BE2C (cell line): ENCODE results near the gene FRY.

Source experiments
- DNase-seq: peaks from one replicate; pipeline ENCODE4 v3.0.0-alpha.2; 2020
- H3K27me3 ChIP-seq: fragments of 250-450 bp; sonication (Bioruptor Pico); 2 replicates; pipeline ENCODE4 v1.5.1; 2020; ENCODE audit warnings: mild to moderate bottlenecking
- H3K36me3 ChIP-seq: fragments of 250-450 bp; sonication (Bioruptor Pico); 2 replicates; pipeline ENCODE4 v1.5.1; 2020; ENCODE audit warnings: mild to moderate bottlenecking
- H3K4me1 ChIP-seq: fragments of 250-450 bp; sonication (Bioruptor Pico); 2 replicates; pipeline ENCODE4 v1.5.1; 2020
- H3K4me3 ChIP-seq: 2 replicates; pipeline ENCODE4 v1.5.1; 2011; ENCODE audit warnings: low read depth, low read length
- H3K9me3 ChIP-seq: fragments of 250-450 bp; sonication (Bioruptor Pico); 2 replicates; pipeline ENCODE4 v1.5.1; 2020
- CTCF ChIP-seq: IDR thresholded peaks from 2 replicates; pipeline ENCODE4 v1.5.1; 2012; ENCODE audit warnings: mild to moderate bottlenecking, low read depth, low read length

The FRY gene

DNA sequence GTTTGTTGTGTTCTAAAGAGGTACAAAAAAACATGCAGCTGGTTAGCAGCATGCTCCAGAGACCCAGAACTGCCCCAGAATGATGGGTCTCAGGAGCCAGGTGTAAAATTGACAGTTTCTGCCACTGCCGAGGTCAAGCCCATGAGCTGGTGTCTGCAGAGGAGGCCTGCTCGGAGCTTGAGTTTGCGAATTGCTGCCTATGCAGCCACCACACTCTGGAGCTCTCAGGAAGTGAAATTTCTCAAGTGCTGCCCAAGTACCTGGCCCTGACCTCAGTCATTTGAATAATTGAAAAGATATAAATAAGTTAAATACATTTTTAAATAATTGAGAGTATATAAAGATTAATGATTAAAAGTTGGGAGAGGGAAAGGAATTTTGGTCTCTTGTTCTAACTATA, 217.2 kb downstream of the FRY start:
- H3K9me3 ChIP-seq, result no peaks in the 10 kb centered on the region
- no peaks in the 10 kb centered on the region for H3K4me1 ChIP-seq
- TF ChIP-seq CTCF, result no peak
- H3K4me3 ChIP-seq, result no peak overlapping the region
- DNase-seq, result no peak
- H3K27me3 ChIP-seq, result no peaks in the 10 kb centered on the region
- H3K36me3 ChIP-seq, result peaks cover 18% of the 10 kb centered on the region

- H3K9me3 ChIP-seq, result no peaks in the 10 kb centered on the region
- H3K36me3 ChIP-seq, result peaks cover 21% of the 10 kb centered on the region
- no peaks in the 10 kb centered on the region for H3K4me1 ChIP-seq
- DNase-seq, result no peak
- TF ChIP-seq CTCF, result no peak
- H3K27me3 ChIP-seq, result no peaks in the 10 kb centered on the region
- H3K4me3 ChIP-seq, result no peak overlapping the region
Measured at GRCh38 chr13:32252812-32253438, 221.4 kb downstream of the FRY start.

DNA sequence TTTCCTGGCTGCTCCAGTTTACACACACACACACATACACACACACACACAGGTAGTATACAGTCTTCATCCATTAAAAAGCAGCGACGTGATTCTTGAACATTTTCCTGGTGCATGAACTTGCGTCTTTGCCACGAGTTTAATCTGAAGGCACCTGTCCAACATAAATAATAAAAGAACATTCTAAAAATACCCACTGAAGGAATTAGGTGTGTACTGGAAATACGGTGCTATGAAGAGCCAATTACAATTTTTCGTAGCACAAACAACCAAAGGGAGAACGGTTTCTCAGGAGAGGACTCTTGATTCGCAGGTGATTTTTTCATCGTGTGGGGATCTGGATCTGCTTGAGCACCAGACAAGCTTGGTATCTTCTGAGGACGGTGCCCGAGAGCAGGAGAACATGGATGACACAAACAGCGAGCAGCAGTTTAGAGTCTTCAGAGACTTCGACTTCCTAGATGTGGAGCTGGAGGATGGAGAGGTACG, 222.4 kb downstream of the FRY start:
- no peak for DNase-seq
- Histone ChIP-seq H3K4me1 (no peaks in the 10 kb centered on the region), H3K36me3 (peaks cover 21% of the 10 kb centered on the region), H3K9me3 (no peaks in the 10 kb centered on the region), H3K4me3 (no peak overlapping the region), H3K27me3 (no peaks in the 10 kb centered on the region)
- no peak for TF ChIP-seq CTCF

GRCh38 chr13:32254416-32254815, 222.8 kb downstream of the FRY start:
- Histone ChIP-seq H3K9me3 (no peaks in the 10 kb centered on the region), H3K36me3 (peaks cover 18% of the 10 kb centered on the region), H3K4me3 (no peak overlapping the region), H3K27me3 (no peaks in the 10 kb centered on the region), H3K4me1 (no peaks in the 10 kb centered on the region)
- no peak for TF ChIP-seq CTCF
- no peak for DNase-seq

DNA sequence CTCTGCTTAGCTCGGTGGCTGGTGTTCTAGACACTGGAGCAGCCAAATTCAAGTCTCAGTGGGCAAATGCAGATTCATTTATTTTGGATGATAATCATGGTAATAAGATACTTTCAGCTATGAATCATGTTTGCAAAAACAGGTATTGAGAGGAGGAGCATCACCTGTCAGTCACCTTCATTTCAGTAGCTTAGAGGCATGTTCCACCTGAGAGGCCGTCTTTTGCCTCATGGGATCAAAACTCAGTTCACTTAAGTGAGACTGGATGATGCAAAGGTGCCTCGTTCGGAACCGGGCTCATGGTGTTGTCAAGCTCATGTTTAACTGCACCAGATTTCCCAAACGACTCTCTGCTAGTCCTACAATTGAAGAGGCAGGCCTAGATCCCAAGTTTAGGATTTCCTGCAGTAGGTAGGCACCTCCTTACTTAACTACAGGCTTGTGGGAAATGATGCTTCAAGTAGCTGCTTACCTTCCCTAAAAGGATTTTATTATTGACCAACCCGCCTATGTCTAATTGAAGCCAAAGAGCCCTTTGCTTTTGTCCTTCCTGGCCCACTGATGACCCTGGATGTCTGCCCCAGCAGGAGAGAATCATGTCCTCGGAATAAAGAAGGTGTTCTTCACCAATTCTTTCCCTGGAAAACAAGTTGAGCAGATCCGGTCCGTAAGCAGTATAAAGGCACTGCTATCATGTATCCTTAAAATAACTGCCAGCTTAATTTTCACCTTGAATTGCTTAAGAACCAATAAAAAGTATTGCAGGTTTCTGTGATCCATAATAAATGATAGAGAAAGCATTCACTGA, 223.5 kb downstream of the FRY start:
- H3K9me3 ChIP-seq, result no peaks in the 10 kb centered on the region
- H3K36me3 ChIP-seq, result peaks cover 11% of the 10 kb centered on the region
- DNase-seq, result no peak
- H3K4me3 ChIP-seq, result no peak overlapping the region
- H3K27me3 ChIP-seq, result no peaks in the 10 kb centered on the region
- TF ChIP-seq CTCF, result no peak
- H3K4me1 ChIP-seq, result no peaks in the 10 kb centered on the region

DNA sequence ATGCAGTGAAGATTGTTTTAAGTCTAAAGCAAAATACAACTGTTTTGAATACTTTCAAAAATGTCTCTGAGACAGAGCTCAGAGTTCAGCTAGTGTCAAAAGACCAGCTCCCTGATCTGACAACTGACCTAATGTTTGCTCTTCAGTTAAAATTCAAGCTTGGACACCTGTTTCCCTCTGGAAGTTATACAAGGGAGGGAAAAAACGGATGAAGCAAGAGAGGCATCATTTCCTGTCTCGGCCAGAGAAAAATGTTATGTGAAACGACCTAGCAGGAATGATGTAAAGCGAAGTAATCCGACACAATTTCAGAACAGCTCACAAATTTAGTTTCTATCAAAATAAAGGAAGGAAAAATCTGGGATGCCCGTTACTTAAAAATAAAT, 224.1 kb downstream of the FRY start:
- H3K9me3 ChIP-seq, result no peaks in the 10 kb centered on the region
- no peak overlapping the region for H3K4me3 ChIP-seq
- H3K27me3 ChIP-seq, result no peaks in the 10 kb centered on the region
- DNase-seq, result no peak
- H3K36me3 ChIP-seq, result peaks cover 11% of the 10 kb centered on the region
- no peak for TF ChIP-seq CTCF
- H3K4me1 ChIP-seq, result no peaks in the 10 kb centered on the region; the same call in 1 of the 2 replicates
